Endodermal cell (in vitro differentiated cells): ENCODE results near the gene NEDD4L. TPM values are rescaled to one million over a fixed set of nuclear protein-coding genes. Genes with fewer than 3 reads are reported as not detected.

ENCODE experiments used
- DNase-seq: peaks from one replicate; pipeline ENCODE4 v3.0.0-alpha.2; 2017
- H3K27ac ChIP-seq: 2 replicates; pipeline ENCODE4 v1.5.1; 2013; ENCODE audit warnings: mild to moderate bottlenecking, low read depth, low read length, moderate library complexity
- H3K27me3 ChIP-seq: 2 replicates; pipeline ENCODE4 v1.6.1; 2013; ENCODE audit warnings: mild to moderate bottlenecking, low read length, moderate library complexity; ENCODE audit not compliant: insufficient read depth, control insufficient read depth, poor library complexity, severe bottlenecking
- H3K36me3 ChIP-seq: 2 replicates; pipeline ENCODE4 v1.7.0; 2013; ENCODE audit warnings: mild to moderate bottlenecking, low read length, moderate library complexity; ENCODE audit not compliant: control insufficient read depth, insufficient read depth
- H3K4me1 ChIP-seq: one replicate; pipeline ENCODE4 v1.7.0; 2013; ENCODE audit warnings: low read length; ENCODE audit not compliant: control insufficient read depth, insufficient read depth
- H3K4me3 ChIP-seq: 2 replicates; pipeline ENCODE4 v1.5.1; 2013; ENCODE audit warnings: mild to moderate bottlenecking, low read length, moderate library complexity
- H3K9ac ChIP-seq: 2 replicates; pipeline ENCODE4 v1.6.1; 2013; ENCODE audit warnings: mild to moderate bottlenecking, low read length, moderate library complexity; ENCODE audit not compliant: poor library complexity, severe bottlenecking; ENCODE audit errors: extremely low read depth
- H3K9me3 ChIP-seq: 2 replicates; pipeline ENCODE4 v1.6.1; 2013; ENCODE audit warnings: mild to moderate bottlenecking, low read length, moderate library complexity; ENCODE audit not compliant: control insufficient read depth
- H3K27ac Mint-ChIP-seq: 2 replicates; pipeline ENCODE4 v1.8.0; 2020; ENCODE audit warnings: mixed read lengths
- H3K27me3 Mint-ChIP-seq: 2 replicates; pipeline ENCODE4 v1.8.0; 2021; ENCODE audit warnings: mild to moderate bottlenecking, mixed read lengths; ENCODE audit not compliant: insufficient read depth
- H3K36me3 Mint-ChIP-seq: 2 replicates; pipeline ENCODE4 v1.8.0; 2020; ENCODE audit warnings: low read depth, mixed read lengths
- H3K4me1 Mint-ChIP-seq: 2 replicates; pipeline ENCODE4 v1.8.0; 2020; ENCODE audit warnings: mixed read lengths
- H3K4me3 Mint-ChIP-seq: 2 replicates; pipeline ENCODE4 v1.8.0; 2020; ENCODE audit warnings: mild to moderate bottlenecking, moderate library complexity, mixed read lengths
- H3K9me3 Mint-ChIP-seq: 2 replicates; pipeline ENCODE4 v1.8.0; 2020; ENCODE audit warnings: mild to moderate bottlenecking, mixed read lengths
- CTCF ChIP-seq: fragments of 200-600 bp; sonication (generic); conservative IDR thresholded peaks from 2 replicates; pipeline ENCODE4 v1.5.0; 2021; ENCODE audit warnings: antibody characterized with exemption, mild to moderate bottlenecking
- WGBS, 2 experiments: methylation state at CpG; one replicate each; pipeline versions ENCODE4 v1.1.5 to v1.1.7; 2013; ENCODE audit warnings: missing lambda C conversion rate in 2 of 2, mixed read lengths in 1 of 2; ENCODE audit not compliant: insufficient coverage in 1 of 2, insufficient read length in 1 of 2; 5-methylcytosine and 5-hydroxymethylcytosine counted together
- total RNA-seq, 2 donors: library from RNA; stranded (reverse); fragmentation: NEBNext Ultra II Directional in 1 of 2; extraction: Animal tissue kit (Norgen Biotek cat#: 25700) in 1 of 2; gene quantifications; 2 replicates in 1 of 2; 3 replicates in 1 of 2; pipeline ENCODE4 v1.2.1, GENCODE V29; 2021

The NEDD4L gene
- total RNA-seq, 2 donors from 2014 or later, result 70.5 to 75.3 TPM

GRCh38 chr18:58144106-58144505, 100.1 kb downstream of the NEDD4L start:
- TF ChIP-seq CTCF, result no peak
- H3K4me3 Mint-ChIP-seq, result no peak overlapping the region
- H3K9me3 Mint-ChIP-seq, result peaks cover 6% of the 10 kb centered on the region
- H3K27ac Mint-ChIP-seq, result no peak overlapping the region
- Histone ChIP-seq H3K4me3 (no peak overlapping the region), H3K9me3 (peaks cover 9% of the 10 kb centered on the region), H3K9ac (no peak overlapping the region), H3K36me3 (no peaks in the 10 kb centered on the region), H3K4me1 (peaks cover 6% of the 10 kb centered on the region), H3K27ac (no peak overlapping the region), H3K27me3 (no peaks in the 10 kb centered on the region)
- peaks cover 24% of the 10 kb centered on the region for H3K4me1 Mint-ChIP-seq
- no peak for DNase-seq
- no peaks in the 10 kb centered on the region for H3K27me3 Mint-ChIP-seq
- WGBS, 2 experiments, result 92 to 100% methylated on average over 1 to 4 of the region's 4 CpGs
- H3K36me3 Mint-ChIP-seq, result peaks cover 9% of the 10 kb centered on the region

GRCh38 chr18:58144671-58145285, 100.8 kb downstream of the NEDD4L start:
- Histone ChIP-seq H3K4me1 (peaks cover 6% of the 10 kb centered on the region), H3K4me3 (no peak overlapping the region), H3K36me3 (no peaks in the 10 kb centered on the region), H3K9me3 (peaks cover 9% of the 10 kb centered on the region), H3K27me3 (no peaks in the 10 kb centered on the region), H3K9ac (no peak overlapping the region), H3K27ac (no peak overlapping the region)
- peaks cover 21% of the 10 kb centered on the region for H3K4me1 Mint-ChIP-seq
- H3K27me3 Mint-ChIP-seq, result no peaks in the 10 kb centered on the region
- H3K36me3 Mint-ChIP-seq, result peaks cover 9% of the 10 kb centered on the region
- no peak for TF ChIP-seq CTCF
- 96% methylated on average over 3 to 10 of the region's 10 CpGs for WGBS, 2 experiments
- no peak overlapping the region for H3K4me3 Mint-ChIP-seq
- DNase-seq, result no peak
- H3K27ac Mint-ChIP-seq, result no peak overlapping the region
- peaks cover 6% of the 10 kb centered on the region for H3K9me3 Mint-ChIP-seq

- no peak overlapping the region for H3K27ac ChIP-seq
- no peaks in the 10 kb centered on the region for H3K27me3 ChIP-seq
- Mint-ChIP-seq H3K27me3 (no peaks in the 10 kb centered on the region), H3K4me3 (no peak overlapping the region), H3K36me3 (peaks cover 9% of the 10 kb centered on the region), H3K9me3 (peaks cover 6% of the 10 kb centered on the region), H3K27ac (no peak overlapping the region), H3K4me1 (peaks cover 11% of the 10 kb centered on the region)
- DNase-seq, result no peak
- no peak for TF ChIP-seq CTCF
- peaks cover under 1% of the 10 kb centered on the region for H3K4me1 ChIP-seq
- H3K9ac ChIP-seq, result no peak overlapping the region
- H3K4me3 ChIP-seq, result no peak overlapping the region
- no peaks in the 10 kb centered on the region for H3K36me3 ChIP-seq
- peaks cover 9% of the 10 kb centered on the region for H3K9me3 ChIP-seq
- WGBS, 2 experiments, result 93 to 98% methylated on average over 8 of the region's 8 CpGs
Observed at GRCh38 chr18:58146099-58146498, 102.1 kb downstream of the NEDD4L start.
